ENCODE data around the gene MCUR1.
"Not testable (repeated sequence)": the region's sequence is repeated elsewhere in the genome, so short reads cannot be mapped to it uniquely, and the experiment has no call there.

The MCUR1 gene

GRCh38 chr6:13828656-13829301, 14.4 kb upstream of the MCUR1 start:
- DNase-seq (ENCODE audit: low read depth in 2 of 2, low spot score in 1 of 2), result not testable (repeated sequence)

- DNase-seq (ENCODE audit: low read depth in 2 of 2, low spot score in 1 of 2), result no peak
These were observed 12.7 kb upstream of the MCUR1 start for GRCh38 chr6:13827032-13827431.

GRCh38 chr6:13825871-13826270, 11.5 kb upstream of the MCUR1 start:
- no peak for DNase-seq (ENCODE audit: low read depth in 2 of 2, low spot score in 1 of 2)

GRCh38 chr6:13818341-13818740, 4.0 kb upstream of the MCUR1 start:
- no peak for DNase-seq (ENCODE audit: low read depth in 2 of 2, low spot score in 1 of 2)

GRCh38 chr6:13814938-13815575, 700 bp upstream of the MCUR1 start:
- no peak for DNase-seq (ENCODE audit: low read depth in 2 of 2, low spot score in 1 of 2)

- DNase-seq (ENCODE audit: low read depth in 2 of 2, low spot score in 1 of 2), result no peak
These were observed 659 bp downstream of the MCUR1 start for GRCh38 chr6:13813621-13814175.

- no peak for DNase-seq (ENCODE audit: low read depth in 2 of 2, low spot score in 1 of 2)
These were observed 1.3 kb downstream of the MCUR1 start for GRCh38 chr6:13813026-13813425.

GRCh38 chr6:13812359-13812642, 2.1 kb downstream of the MCUR1 start:
- no peak for DNase-seq (ENCODE audit: low read depth in 2 of 2, low spot score in 1 of 2)

GRCh38 chr6:13811627-13812358, 2.6 kb downstream of the MCUR1 start:
- no peak for DNase-seq (ENCODE audit: low read depth in 2 of 2, low spot score in 1 of 2)

- DNase-seq (ENCODE audit: low read depth in 2 of 2, low spot score in 1 of 2), result no peak
These were observed 3.5 kb downstream of the MCUR1 start for GRCh38 chr6:13810688-13811446.

GRCh38 chr6:13808801-13809200, 5.6 kb downstream of the MCUR1 start:
- no peak for DNase-seq (ENCODE audit: low read depth in 2 of 2, low spot score in 1 of 2)

- DNase-seq (ENCODE audit: low read depth in 2 of 2, low spot score in 1 of 2), result no peak
These were observed 6.7 kb downstream of the MCUR1 start for GRCh38 chr6:13807696-13808095.

- DNase-seq (ENCODE audit: low read depth in 2 of 2, low spot score in 1 of 2), result no peak
These were observed 10.8 kb downstream of the MCUR1 start for GRCh38 chr6:13803581-13803980.

- no peak for DNase-seq (ENCODE audit: low read depth in 2 of 2, low spot score in 1 of 2)
These were observed 13.7 kb downstream of the MCUR1 start for GRCh38 chr6:13800615-13801014.

GRCh38 chr6:13796781-13797180, 17.6 kb downstream of the MCUR1 start:
- no peak for DNase-seq (ENCODE audit: low read depth in 2 of 2, low spot score in 1 of 2)

GRCh38 chr6:13795041-13795750, 19.2 kb downstream of the MCUR1 start:
- DNase-seq (ENCODE audit: low read depth in 2 of 2, low spot score in 1 of 2), result peak; percentile 70 to 75

GRCh38 chr6:13794184-13794583, 20.2 kb downstream of the MCUR1 start:
- no peak for DNase-seq (ENCODE audit: low read depth in 2 of 2, low spot score in 1 of 2)

GRCh38 chr6:13789746-13790145, 24.6 kb downstream of the MCUR1 start:
- DNase-seq (ENCODE audit: low read depth in 2 of 2, low spot score in 1 of 2), result no peak

- no peak for DNase-seq (ENCODE audit: low read depth in 2 of 2, low spot score in 1 of 2)
These were observed 25.5 kb downstream of the MCUR1 start for GRCh38 chr6:13788820-13789219.

- no peak for DNase-seq (ENCODE audit: low read depth in 2 of 2, low spot score in 1 of 2)
These were observed 27.2 kb downstream of the MCUR1 start for GRCh38 chr6:13787137-13787536.

GRCh38 chr6:13780162-13780561, 34.2 kb downstream of the MCUR1 start:
- not testable (repeated sequence) for DNase-seq (ENCODE audit: low read depth in 2 of 2, low spot score in 1 of 2)

All from stimulated activated CD8-positive, alpha-beta memory T cell treated with anti-CD3 and anti-CD28 coated beads, Interleukin-4, amount 100 ng/mL, for 1 hour (primary cell).